Putamen (tissue), 1 donor: Measurements from ENCODE around the gene HOXB13.

Experiments used
- DNase-seq: peaks from one replicate; pipeline ENCODE4 v3.0.0-alpha.2; 2016; ENCODE audit warnings: low spot score

Gene HOXB13

DNA sequence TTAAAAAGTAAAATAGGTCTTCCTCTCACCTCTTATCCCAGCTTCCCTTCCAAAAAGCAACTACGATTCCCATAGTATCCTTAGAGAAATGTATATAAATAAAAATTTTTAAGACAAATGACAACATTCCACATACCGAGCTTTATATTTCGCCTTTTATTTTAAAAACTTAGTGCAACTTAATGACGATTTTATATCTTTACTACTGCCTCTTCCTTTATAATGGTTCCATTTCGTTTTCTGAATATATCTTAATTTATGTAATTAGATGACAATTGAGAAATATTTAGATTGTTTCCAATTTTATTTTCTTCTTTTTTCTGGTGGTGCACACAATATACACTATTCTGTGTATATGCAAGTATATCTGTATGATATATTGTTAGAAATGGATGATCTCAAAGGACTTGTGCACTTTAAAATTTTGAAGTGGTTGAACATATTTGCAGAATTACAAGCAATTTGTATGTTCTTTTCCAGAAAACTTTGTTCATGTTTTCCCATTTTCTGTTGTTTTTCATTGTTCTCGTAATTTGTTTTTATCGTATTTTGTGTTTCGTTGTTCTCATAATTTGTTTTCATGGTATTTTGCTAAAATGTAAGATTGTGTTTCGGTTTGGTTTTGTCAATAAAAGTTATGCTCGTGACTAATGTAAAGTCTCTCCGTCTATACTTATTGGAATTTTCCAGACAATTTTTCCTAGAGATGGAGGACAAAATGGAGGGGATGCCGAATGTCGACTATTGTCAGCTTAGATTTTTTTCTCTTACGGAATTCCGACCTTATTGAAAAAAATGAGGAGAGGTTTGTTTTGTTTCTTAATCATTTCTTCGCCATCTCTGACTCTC, 20.4 kb upstream of the HOXB13 start:
- DNase-seq, result no peak

DNA sequence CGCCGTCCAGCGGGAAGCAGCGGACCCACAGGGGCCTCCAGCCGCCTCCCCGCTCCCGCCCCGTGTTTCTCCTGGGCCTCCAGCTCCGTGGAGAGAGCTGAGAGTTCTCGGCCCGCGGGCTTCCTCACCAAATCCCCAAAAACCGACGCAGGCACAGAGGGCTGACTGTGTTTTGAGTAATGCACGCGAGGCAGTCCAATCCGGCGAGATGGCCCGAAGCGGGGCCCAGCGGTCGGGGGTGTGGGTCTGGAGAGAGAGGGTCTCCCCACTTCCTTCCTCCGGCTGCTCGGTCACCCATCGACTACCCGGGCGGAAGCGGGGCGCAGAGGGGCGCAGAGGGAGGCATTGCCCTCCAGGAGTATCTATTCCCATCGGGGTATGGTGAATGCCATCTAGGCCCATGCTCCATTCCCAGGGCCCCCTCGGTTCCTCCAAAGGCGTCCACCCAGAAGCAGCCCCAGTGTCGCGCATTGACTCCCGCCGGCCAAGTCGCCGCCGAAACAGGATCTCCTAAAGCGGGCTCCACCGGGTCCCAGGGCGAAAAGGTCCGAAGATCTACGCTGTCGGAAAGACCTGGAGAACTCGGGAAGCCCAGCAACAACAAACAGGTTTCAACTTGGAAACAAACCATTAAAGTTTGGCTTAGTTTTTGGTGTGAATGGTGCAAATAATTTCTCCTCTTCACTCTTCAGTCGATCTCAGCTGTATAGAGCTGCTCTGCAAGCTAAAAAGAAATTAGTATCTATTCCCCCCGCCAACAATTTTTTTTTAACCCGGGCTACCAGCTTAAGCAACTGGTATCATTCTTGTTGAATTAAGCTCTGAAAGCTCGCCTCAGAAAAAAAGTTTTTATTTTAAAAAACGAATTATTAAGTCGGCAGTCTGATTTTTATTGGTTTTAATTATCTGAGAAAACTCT, 19.2 kb upstream of the HOXB13 start:
- DNase-seq, result no peak

DNA sequence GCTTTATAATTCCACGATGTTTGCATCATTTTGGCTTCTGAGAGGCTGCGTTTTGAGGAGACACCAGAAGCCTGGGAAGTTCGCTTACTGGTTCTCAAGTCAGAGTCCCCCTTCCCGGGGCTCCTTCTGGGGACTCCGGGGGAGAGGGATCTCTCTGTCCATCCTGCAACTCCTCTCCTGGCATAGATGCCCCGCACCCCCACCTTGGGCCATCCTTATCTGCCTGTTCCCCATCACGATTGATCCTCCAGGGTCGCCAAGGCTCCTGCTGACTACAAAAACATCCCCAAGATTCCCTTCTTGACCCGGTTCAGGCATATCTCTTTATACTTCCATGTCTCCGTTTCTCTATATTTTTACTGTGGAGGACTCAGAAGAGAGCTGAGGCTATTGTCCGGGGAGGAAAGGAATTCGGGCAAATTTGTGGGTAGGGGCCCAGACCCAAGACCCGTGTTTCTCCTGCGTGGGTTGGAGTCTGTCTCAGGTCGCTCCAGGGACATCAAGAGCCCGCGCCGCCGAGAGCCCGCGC, 18.4 kb upstream of the HOXB13 start:
- no peak for DNase-seq

DNA sequence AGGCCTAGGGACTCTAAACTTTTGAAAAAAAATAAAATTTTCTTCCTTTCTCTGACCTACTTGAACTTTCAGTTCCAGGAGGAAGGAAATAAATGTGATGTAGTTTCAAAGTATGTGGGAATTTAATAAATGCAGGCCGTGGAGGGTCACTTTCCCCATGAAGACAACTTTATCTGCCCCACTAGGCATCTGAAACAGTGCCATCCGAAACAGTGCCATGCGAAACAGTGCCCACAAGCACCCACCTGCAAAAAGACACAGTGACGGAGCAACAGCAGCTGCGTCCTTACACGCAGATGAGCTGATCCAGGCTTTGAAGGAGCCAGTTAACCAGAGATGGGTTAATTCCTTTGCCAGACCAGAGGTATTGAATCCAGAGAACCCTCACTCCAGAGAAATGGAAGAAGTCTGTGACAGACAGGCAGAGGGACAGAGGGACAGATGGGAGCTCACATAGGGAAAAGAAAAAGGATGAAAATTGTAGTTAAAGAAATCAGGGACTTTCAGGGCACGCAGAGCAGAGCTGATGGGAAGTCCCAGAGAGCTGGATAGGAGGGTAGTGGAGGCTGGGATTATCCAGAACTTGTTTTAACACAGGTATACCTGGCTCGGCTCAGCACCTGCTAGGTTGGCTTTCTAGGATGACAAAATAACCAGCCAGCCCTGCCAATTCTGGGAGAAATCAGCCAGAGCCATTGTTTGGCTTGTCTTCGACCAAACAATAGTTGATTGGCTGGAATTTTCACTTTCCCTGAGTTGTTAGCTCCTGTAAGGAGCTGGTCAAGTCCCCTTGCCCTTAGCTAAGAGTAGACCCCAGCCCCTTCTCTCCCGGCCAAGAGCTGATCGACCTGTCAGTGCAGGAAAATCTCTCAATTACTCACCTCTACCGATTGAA, 17.1 kb upstream of the HOXB13 start:
- DNase-seq, result no peak

DNA sequence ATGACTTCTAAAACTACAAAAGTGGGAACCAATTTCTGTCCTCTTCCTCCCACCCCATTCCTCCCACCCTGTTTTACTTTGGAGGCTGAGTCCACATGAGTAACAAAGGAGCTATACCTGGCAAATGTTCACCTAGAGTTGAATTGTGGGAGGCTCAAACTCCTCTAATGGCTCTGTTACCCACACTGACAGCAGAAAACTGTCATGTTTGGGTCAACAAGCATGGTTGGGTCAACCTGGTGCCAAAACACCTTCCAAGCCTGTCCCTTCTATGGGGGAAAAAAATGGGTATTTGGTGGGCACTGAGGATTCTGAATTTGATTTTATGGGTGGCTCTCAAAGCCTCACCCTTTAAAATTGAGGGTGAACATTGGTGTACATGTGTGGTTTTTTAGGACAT, 12.0 kb upstream of the HOXB13 start:
- DNase-seq, result no peak

DNA sequence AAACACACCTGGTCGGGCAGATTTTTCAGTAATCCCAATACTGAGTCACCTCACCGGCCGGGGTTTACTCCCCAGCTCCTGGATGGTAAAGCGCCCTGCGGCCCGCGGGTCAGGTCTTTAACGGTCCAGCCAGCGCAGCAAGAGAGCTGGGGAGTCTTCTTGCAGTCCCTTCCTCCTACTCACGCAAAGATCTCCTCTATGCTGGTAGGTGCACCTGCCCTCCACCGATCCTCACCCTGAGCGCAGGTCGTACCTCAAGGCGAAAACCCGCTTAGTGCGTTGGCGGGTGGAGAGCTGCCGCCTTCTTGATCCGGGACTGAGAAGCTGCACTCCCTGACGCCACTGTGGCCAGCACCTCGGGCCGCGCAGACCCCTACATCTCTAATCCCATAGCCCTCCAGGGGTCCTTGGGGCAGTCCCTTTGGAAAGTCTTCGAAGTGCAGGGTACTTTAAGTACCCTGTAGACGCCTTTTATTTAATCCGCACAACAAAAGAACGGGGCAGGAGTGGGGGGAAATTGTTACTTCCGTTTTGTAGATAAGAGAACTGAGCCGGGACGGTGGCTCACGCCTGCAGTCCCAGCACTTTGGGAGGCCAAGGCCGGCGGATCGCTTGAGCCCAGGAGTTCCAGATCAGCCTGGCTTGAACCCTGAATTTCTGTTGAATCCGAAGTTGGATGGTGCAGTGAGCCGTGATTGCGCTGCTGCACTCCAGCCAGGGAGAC, 10.4 kb upstream of the HOXB13 start:
- DNase-seq, result no peak

DNA sequence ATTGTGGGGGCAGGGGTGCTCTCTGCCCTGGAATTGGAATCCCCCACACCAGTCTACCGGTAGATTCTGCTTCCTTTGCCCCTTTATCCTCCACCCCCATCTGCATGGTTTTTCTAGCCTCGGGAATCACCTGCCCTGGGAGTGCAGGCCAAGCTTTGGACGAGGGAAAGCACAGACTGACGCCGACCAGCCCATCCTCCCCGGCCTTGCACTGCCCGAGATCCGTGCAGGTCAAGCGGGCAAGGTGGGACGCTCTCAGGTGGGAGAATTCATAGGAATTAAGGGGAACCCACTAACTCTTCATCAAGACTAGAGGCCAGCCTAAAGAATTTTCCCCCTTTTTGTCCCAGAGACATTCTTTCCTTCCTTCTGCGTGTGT, 9.9 kb upstream of the HOXB13 start:
- DNase-seq, result no peak

DNA sequence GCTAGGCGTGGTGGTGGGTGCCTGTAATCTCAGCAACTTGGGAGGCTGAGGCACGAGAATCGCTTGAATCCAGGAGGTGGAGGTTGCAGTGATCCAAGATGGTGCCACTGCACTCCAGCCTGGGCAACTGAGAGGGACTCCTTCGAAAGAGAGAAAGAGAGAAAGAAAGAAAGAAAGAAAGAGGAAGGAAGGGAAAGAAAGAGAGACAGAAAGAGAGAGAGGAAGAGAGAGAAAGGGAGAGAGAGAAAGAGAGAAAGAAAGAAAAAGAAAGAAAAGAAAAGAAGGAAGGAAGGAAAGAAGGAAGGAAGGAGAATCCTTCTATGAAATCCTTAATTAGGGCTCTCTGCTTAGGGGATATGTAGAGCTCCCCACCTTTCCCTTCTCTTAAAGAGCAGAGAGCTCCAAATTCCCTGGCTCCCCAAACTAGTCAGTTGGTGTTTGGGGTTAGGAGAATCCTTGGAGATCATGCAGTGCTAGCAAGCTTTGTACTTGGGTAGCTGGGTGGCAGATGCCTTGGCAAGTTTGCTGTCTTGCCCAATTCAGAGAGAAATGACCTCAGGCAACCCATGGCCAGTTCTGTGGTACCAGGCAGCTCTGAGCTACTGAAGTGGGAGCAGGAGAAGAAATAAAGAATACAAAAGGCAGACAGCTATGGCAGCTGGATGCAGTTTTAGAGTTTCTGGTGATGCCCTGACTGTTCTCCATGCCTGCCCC, 8.9 kb upstream of the HOXB13 start:
- no peak for DNase-seq

DNA sequence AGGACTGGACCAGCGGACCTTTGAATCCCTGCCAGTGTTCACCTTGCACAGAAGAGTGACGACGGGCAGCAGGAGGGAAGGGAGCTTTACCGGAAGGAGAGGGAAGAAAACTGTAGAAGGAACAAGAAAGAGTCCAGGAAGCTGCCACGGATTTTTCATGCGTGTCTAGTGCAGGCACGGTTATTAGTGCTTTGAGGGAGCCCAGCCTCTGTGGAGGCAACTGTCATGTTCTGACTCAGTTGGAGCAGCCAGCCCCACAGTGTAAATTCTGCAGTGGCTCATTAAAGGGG, 6.5 kb upstream of the HOXB13 start:
- no peak for DNase-seq

DNA sequence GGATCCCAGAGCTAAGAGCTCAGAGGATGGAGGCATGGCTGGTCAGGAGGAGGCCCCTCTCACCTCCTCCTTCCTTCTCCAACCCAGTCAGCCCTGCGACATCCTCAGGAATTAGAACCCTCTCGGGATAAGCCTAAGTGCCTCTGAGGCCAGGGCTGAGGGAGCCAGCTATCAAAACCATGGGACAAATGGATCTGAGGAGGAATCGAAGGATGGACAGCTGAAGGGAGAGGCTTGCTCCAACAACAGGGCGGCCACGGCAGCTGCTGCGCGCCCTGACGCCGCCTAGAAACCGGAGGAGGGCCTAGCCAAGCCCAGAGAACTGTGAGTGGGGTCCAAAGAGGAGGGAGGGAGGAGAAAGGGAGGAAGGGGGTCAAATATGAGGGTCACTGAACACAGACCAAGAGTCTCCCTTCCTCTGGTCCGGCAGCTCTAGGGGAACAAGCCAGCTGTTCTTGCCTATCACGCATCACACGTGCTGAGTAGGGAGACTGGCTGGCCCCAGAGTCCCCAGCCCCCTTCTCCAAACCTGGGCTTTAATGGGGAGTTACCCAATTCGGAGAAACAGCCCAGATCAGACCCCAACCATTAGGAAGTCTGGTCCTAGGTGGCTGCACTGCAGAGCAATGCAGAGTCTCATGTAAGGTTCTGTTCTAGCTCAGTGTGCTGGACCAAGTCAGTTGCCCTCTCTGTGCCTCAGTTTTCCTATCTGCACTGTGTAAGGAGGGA, 5.9 kb upstream of the HOXB13 start:
- no peak for DNase-seq

DNA sequence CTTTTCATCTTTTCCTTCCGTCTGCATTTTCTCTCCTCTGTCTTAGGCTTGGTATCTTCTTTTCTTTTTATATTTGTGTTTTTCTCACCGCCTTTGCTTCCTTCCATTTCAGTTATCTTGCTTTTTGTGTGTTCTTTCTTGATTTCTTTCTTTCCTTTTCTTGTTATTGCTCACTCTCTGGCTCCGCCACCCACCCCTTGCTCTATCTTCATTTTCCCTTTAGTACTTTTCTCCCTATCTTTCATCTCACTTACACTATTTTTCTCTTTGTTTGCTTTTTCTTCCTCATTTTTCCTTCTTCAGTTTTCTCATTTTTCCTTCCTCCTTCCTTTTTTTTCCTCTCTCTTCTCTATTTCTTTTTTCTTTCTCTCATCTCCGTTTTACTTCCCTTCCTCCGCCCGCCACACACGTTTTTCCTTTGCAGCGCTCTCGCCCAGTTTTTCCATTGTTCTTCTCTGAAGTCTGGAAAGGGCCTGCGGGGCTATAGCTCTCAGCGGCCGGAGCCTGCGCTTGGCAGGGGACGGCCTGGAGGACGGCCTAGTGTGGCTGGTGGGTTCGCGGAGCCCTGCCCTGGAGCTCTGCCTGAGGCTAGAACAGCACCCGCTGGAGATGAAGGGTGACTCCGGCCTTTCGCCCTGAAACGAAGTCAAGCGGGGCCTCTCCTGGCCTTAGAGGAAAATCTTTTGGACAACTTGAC, 5.2 kb upstream of the HOXB13 start:
- no peak for DNase-seq

DNA sequence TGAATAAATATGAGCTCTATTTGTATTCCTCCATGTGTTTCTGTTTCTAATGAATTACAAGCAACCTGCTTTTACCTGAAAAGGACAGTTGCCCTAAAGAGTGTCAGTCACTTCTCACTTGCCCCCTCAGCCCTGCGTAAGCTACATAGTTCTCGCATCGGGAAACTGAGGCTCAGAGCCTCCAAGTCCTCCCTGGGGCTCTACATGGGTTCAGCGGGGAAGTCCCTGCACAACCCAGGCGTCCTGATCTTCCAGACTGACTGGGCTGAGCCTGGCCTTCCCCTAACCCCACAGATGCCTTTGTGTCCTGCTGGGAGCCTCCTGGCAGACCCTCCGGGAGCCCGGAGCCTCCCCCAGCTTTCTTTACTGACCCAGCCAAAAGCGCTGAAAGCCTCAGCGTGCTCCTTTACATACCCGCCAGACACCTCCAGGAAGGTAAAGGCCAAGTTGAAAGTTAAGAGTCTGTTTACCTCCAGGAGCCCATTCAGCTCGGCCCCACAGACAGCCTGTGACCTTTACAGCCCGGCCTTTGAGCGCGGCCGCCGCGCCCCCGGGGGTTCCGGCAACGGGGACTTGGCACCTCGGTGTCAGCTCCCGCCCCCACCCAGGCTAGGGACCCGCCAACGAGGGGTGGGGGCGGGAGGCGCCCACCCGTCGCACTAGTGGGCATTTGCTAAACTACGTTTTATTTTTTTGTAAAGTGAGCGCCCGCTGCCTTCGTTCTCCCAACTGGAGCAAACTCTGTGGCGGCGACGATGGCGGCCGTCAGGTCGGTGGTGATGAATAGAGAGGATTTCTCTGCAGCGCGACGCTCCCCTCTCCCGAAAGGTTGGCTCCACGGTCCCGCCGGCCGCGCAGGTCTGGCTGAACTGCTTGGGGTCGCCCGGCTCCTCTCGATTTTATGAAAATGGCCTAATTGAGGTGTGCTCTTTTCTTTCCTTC, 4.4 kb upstream of the HOXB13 start:
- DNase-seq, result no peak

DNA sequence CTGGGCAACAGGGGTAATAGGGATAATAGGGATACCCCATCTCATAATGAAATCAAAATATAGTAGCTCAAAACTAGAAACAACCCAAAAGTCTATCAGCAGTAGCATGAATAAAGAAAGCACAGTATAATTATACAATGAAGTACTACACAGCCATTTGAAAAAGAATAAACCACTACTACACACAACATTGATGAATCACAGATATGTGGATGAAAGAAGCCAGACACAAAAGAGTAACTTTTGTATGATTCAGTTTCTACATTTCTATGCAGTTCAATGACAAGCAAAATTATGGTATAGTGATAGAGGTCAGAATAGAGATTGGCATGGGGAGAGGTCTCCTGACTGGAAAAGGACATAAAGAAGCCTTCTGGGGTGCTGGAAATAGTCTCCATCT, 2.8 kb upstream of the HOXB13 start:
- DNase-seq, result no peak

DNA sequence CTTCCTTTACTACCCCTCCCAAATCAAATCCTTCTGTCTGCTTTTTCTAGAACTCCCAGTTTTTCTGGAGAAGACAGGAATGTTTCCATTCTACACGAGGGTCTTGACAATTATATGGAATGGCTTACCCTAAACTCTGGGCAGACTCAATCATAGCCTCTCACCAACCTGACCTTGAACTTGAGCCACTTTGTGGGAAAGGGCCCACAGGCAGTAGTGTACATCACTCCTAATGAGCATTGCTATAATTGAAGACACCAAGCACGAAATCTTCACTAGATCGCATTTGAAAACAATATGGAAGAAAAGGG, 1.6 kb upstream of the HOXB13 start:
- no peak for DNase-seq

DNA sequence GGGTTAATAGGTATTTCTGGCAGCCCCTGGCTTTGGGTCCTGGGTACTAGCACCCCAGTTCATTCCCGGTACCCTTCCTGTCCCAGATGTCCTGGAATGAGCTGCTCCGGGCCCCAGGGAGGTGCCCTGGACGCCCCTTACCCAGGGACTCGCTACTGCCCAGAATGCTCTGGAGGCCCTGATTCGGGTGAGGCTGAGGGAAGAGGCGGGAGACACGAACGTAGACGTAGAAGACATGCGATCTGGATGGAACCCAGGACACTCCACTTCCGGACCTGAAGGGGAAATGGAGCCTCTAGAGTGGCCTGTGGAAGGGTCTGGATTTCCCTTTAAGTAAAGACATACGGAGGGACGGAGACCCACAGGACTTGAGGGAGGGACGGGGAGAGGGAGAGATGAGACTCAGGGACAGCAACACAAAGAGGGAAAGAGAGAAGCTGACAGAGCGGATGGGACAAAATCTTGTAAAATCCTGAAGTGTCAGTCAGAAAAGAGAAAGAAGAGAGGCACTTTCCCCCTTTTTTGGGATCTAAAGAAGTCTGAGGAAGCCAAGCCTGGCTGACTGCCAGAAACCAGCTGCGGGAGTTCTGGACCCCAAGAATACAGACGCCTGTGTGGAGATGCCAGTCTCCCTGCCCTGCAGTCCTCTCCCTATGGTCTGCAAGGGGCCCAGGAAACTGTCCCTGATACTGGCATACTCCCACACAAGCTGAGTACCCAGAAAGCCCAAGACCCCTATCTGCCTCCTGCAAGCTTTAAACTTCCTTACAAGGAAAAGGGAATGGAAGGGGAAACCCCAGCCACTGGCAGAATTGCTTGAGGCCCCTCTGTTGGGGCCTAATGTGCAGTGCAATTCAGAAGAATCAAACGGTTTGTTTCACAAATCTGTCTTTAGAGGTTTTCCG, 1.0 kb upstream of the HOXB13 start:
- DNase-seq, result no peak

DNA sequence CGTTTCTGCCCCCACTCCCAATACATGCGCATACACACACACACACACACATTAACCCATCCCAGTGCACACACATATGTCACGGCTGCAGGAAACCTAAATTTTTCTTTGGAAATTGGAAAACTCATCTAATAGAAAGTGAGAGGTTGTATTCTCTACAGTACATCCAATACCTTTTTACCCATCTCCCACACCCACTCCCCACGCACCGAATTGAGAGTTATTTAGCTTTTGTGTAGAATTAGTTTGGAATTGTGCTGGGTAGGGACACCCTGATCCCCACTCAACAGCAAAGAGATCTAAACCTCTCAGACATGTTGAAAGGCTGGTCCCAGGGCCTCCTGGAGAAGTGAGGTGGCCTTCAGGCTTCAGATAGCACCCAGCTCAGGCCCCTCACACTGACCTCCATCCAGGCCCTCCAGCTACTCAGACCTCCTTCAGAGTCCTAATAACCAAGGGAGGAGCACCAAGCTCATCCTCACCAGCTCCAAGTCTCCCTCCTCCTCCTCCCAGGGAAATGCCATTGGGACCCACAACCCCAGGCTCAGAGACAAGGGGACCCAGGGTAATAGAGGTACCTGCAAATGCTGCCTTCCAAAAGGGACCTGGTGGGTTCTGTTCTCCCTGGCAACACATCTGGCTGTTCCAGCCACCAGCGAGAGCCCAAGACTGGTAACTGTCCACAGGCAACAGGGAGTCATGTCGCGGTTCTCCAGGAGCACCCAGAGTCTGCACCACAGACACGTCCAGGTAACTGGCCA, 955 bp downstream of the HOXB13 start:
- no peak for DNase-seq

DNA sequence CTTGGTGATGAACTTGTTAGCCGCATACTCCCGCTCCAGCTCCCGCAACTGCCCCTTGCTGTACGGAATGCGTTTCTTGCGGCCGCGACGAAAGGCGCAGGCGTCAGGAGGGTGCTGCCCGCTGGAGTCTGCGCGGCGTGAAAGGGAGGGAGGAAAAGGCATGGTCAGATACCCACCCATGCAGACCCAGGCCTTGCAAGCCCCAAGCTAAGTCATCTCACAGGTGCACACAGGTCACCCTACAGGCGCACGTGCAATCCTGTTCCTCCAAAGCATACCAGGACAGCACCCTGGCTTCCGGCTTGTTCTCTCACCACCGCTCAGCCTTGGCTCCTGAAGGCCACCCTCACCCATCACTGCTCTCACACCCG, 1.6 kb downstream of the HOXB13 start:
- no peak for DNase-seq
